ENCODE results near the gene CNOT11.
A peak's percentile ranks its signal among the peaks of the same experiment; 100 is the strongest.
"Not testable (repeated sequence)": the region's sequence is repeated elsewhere in the genome, so short reads cannot be mapped to it uniquely, and the experiment has no call there.

CNOT11 gene

DNA sequence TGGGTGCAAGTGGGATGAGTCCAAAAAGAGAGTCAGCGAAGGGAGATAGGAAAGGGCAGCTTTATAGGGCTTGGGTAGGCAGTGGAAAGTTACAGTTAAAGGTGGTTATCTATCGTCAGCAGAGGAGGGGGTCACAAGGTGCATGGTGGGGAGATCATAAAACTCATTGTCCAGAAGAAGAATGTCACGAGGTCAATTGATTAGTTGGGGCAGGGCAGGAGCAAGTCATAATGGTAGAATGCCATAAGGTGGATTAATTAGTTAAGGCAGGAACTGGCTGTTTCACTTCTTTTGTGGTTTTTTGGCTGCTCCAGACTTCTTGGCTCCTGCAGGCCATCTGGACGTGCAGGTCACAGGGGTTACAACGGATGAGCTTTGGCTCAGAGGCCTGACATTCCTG, 3.9 kb upstream of the CNOT11 start:
- DNase-seq = not testable (repeated sequence)

DNA sequence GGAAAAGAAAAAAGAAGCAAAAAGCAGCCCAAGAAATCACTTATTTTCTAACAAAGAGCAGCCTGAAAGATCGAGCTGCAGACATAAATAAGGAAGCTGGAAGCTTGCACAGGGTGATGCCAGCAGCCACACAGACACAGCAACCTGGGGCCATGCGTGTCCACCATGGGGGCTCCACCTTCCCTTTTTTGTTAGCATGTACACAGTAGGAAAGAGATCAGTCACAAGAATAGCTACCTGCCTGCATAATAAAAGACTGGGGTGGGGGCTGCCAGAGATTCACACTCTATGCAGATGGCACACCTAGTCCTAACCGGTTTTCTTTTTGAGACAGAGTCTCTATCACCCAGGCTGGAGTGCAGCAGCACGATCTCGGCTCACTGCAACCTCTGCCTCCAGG, 2.9 kb upstream of the CNOT11 start:
- DNase-seq = no peak

DNA sequence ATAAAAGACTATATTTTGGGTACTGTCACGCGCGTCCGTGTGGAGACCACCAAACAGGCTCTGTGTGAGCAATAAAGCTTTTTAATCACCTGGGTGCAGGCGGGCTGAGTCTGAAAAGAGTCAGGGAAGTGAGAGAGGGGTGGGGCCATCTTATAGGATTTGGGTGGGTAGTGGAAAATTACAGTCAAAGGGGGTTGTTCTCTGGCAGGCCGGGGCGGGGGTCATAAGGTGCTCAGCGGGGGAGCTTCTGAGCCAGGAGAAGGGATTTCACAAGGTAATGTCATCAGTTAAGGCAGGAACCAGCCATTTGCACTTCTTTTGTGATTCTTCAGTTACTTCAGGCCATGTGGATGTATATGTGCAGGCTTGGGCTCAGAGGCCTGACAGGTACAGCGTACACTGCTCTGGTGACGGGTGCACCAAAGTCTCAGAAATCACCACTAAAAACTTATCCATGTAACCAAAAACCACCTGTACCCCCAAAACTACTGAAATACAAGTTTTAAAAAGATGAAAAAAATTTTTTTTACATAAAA, 1.4 kb upstream of the CNOT11 start:
- DNase-seq = not testable (repeated sequence)

DNA sequence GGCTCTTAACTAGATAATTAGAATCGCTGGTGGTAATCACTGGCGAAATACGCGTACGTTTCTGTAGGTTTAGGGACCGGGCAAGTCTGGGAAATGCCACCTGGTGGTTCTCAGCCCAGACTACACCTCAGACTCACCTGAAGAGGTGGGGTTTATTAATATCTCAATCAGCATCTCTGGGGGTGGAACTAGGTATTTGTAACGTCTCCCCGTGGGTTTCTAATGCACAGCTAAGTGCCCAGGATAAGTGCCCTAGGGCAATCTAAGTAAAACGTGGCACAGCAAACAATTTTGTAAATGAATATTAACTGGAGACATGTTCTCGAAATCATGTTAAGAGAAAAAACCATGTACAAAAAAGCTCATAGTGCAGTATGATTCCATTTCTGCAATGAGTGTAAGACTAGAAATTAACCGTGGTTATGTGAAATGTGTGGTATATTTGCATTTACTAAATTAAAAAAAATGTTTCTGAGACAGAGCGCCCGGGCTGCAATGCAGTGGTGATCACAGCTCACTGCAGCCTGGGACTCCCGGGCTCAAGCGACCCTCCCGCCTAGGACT, 760 bp upstream of the CNOT11 start:
- DNase-seq = peak in 1 of 2 experiments; percentile 18

DNA sequence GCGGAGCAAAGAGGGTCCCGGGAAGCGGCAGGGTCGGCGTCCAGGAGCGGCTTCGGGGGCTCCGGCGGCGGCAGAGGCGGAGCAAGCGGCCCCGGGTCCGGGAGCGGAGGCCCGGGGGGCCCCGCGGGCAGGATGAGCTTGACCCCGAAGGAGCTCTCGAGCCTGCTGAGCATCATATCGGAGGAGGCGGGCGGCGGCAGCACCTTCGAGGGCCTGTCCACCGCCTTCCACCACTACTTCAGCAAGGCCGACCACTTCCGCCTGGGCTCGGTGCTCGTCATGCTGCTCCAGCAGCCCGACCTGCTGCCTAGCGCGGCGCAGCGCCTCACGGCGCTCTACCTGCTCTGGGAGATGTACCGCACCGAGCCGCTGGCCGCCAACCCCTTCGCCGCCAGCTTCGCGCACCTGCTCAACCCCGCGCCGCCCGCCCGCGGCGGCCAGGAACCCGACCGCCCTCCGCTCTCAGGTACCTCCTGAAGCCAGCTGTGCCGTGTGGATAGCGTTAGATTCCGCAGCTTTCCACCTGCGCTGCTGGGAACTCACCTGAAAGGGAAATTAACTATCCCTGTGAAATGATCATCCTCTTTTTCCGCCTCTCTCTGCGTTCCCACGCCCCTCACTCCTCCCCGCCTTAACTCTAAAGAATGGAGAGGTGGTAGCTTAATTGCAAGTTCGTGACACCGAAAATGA, 472 bp downstream of the CNOT11 start:
- peak; percentile 2 to 7 for DNase-seq

DNA sequence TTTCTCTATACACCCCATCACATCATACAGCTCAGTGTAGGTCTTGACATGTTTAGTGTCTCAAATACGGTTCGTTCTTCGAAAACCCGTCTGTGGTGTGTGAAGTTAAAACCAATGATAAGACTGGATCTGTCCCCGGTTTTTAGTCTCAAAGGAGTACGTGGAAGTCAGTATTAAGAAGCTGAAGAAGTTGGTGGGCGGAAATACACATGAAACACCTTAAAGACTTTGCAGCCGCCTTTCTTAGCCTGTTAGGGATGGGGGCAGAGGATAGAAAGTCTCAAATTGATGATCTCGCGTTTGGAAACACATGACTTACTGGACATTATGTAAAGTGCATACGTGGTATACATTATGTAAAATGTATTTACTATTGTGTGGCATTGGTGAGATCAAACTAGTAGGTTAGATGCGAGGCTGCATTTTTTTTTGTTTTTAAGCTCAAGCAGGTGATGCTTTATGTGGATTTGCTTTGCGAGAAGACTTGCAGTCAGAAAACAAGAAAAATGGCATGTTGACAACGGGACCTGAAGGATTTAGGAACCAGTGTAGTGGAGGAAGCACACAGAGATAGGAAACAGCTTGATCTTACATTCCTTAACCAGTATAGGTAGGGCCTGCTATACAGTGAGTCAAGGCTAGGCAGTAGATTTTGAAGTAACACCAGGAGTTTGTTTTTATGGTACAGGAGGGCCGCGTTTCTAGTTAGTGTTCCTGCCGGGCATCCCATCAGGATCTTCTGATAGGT, 1.2 kb downstream of the CNOT11 start:
- no peak for DNase-seq

DNA sequence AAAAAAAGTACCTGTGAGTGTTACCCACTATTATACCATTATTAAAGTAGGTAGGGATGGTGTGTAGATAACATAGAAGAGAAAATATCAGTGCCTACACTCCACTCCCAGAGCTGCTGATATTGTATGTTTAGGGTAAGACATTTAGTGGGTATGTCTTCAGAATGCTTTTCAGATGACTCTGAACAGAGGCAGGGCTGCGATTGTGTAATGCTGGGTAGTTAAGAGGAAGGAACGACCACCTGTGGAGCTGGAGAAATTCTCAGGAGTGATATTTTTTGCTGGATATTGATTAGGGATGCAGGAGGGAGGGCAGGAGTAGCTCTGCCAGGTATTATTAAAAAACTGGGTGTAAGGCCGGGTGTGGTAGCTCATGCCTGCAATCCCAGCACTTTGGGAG, 2.8 kb downstream of the CNOT11 start:
- no peak for DNase-seq

DNA sequence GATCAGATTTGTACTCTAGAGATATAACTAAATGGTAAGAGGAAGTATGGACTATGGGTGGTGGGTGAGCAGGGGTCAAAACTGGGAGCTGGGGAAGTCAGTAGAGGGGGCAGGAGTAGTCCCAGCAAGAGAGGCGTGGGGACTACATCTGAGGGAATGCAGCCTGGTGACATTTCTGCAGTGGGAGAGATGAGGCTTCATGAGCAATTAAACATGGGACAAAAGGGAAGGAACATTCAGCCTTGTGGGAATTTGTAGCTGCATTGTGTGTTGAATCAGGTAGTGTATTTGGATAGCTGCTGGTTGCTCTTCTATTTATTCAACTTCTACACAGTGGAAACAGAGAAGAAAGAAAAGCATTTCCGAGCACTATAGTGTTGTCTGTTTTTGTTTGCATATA, 3.6 kb downstream of the CNOT11 start:
- DNase-seq = no peak

DNA sequence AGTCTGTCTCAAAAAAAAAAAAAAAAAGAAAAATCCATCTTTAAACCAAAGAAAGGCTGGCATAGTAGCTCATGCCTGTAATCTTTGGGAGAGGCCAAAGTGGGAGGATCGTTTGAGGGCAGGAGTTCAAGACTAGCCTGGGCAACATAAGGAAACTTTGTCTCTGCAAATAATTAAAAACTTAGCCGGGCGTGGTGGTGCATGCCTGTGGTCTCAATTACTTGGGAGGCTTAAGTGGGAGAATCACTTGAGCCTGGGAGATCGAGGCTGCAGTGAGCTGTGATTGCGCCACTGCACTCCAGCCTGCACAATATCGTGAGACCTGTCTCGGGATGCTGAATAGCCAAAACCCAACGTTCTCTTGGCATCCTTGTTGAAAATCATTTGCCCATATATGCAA, 6.1 kb downstream of the CNOT11 start:
- DNase-seq = no peak

DNA sequence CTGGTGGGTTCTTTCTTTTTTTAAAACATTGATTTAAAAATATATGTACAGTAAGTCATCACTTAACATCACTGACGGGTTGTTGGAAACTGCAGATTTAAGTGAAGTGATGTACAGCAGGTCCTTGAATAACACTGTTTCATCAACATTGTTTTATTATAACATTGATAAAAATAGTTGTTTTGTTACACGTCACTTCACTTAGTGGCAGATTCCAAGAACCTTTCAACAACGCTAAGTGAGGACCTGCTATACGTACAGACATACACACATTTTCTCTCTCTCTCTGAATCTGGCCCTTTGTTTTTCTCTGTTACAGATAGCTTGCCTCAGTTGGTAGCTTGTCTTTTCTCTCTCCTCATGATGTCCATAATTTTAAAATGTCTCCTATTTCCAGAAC, 9.5 kb downstream of the CNOT11 start:
- DNase-seq = no peak

DNA sequence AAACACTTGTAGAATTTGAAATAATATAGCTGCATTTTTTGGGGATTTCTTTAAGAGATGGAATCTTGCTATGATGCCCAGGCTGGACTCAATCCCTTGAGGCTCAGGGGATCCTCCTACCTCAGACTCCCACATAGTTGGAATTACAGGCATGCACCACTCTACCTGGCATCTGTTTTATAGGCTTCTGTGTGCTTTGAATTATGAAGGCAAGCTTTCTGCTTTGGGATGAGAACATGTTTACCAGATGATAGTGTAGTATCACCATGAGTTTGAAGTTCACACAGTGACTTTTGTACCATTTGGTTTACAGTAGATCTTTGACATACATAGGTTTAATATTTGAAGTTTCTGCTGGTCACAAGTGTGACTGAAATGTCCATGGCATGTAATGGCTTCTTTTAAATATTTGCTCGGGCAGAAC, 10.7 kb downstream of the CNOT11 start:
- DNase-seq = no peak

DNA sequence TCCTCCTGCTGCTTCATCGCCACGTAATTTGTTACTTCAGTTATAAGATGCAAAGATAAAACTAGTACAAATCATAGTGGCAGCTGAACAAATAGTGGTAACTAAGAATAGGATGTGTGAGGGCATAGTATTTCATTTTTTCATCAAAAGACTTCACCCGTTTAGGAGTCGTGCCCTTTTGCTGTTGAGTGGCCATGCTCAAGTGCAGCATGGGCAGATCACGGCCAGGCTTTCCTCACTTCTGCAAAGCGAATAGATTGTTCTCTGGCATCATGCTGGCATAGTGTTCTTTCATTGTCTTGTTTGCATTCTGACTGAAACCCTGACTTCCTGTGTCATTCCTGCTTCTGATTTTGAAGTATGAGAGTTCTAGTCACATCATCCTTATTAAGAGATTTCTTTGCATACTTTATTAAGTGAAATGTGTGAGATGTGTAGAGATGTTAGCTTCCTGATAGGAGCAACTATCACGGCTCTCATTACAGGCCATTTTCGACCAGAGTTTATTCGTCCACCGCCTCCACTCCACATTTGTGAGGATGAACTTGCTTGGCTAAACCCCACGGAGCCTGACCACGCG, 11.8 kb downstream of the CNOT11 start:
- DNase-seq = no peak

DNA sequence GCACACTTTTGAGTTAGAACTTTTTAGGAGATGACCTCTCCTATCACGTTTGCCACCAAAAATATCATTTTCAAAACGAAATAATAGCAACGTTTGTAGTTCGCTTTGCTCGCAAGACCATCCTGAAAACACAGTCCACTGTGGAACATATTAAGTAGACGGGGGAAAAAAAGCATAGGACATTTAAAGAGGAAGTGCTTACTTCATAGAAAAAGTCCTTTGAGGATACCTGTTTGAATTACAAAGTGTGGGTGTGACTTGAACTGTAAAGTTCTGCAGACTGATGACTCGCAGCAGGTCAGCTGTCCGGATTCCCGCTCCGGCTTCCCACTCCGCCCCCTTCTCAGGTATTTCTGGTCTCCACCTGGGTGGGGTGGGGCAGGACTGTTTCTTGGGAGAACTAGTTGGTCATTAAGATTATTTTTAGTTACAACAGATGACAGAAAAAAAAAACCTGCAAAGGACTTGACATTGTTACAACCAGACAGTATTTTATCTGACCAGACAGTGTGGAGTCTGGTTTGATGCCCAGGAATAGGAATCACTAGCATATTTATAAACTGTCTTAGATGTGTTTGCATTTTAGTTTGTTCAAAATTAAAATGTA, 13.3 kb downstream of the CNOT11 start:
- DNase-seq = no peak

DNA sequence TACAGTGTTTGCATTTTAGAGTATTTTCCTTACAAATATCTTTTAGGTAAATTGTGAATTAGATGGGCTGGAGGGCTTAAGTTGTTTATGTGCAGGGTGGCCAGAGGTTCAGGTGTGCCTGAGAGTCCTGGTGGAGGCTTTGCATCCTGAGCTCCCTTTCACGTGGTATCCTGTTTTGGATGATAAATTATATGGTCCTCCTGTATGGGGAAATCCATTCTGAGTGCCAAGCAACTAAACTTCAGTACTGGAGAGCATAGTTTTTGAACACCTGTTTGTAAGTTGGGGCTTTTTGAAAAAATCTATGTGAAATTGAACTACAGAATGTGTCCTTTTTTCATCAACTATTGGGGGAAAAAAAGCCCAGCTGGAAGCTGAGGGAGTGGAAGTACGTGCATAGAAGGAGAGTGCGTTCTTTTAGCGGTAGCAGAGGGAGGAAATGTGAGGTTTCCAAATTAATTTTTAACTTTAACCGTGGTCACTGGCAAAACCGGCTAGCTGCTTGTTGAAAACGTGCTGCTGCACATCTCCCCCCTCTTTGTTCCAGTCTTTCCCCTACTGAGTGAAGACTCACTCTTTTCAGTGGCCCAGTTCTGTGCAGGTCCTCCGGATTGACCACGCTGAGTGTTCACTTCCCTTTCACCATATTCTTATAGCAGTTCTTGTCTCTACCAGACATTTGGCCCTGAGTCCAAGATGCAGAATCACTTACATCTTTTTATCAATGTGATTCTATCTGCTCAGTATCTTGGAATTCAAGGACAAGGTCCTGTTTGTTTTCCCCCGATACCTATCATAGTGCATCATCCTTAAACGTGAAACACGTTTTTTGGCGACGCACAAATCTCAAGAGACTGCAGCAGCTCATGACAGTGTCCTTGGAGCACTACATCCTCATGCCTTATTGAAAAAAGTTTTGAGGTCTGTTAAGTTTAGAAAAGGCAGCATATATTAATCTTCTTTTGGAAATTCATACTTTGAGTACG, 15.3 kb downstream of the CNOT11 start:
- no peak for DNase-seq

DNA sequence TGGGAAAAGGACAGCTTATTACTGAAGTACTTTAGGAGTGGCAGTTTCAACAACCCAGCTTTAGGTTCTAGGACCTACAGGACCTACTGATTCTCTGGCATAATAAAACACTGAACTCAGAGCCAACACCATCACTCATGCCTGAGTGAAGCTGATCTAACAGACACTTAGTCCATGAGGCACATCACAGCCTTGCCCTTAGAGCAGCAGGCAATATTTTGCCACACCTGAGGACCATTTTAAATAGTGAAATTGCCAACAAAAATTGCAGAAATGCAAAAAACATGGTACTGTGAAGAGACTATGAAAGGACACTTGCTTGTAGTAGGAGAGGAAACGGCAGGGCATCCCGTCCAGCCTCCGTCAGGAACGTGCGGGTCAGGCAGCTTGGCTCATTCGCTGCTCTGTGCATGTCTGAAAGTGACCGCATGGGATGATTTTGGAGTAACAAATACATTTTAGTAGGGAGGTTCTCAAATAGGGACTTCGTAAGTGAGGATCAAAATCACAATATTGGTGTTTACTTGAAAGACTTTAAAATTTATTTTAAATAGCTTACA, 18.1 kb downstream of the CNOT11 start:
- DNase-seq = no peak

DNA sequence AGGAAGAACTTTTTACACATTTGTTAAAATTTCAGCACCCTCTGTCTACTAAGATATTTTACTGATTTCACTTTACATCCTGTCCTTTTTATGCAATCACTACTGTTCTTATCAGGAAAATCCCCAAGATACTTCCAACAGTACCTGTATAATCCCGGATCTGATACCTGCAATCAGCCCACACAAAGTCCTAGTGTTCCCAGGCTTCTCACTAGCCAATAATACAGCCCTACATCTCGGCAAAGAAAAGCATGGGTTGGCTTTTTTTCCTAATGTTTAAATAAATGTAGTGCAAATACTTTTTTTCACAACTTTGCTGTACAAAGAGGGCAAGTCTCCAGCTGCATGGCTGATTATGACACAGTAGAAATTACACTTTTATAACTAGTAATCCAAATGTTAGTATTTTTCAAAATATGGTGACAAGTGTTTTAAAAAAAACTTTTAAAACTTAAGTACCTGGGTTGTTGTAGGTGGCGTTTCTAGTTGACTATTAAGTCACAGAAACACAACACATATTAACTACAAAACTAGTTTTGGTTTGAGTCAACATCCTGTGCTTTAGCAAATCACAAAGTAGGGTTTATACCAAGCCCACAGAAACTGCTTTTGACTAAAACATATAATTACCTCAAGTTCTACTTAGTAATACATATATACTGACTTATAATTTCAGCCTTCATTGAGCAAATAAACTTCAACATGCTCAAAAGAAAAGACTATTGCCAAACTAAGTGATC, 19.5 kb downstream of the CNOT11 start:
- DNase-seq = no peak

DNA sequence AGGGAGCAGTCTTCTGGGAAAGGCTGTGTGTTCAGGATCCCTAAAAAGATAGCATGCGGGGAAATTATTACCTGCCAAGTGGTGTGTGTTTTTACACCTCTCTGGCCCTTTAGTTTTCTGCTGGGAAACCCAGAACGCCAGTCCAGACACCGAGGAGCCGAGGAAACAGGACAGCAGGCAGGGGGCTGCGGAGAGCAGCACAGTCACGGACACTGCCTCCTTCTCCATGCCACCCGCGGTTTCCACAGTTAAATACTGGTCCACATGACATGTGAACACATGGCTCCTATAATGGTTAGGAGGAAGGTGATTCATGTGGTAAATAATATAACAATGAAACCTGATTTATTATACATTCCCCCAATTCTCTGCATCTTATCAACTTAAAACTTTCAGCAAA, 20.4 kb downstream of the CNOT11 start:
- DNase-seq = no peak

DNA sequence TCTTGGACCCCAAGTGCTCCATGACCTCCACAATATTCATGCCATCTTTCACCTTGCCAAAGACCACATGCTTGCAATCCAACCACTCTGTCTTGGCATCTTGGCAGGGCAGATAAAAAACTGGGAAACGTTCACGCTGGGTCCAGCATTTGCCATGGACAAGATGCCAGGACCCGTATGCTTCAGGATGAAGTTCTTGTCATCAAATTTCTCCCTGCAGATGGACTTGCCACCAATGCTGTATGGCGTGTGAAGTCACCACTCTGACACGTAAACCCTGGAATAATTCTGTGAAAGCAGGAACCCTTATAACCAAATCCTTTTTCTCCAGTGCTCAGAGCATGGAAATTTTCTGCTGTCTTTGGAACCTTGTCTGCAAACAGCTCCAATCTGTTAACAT, 21.5 kb downstream of the CNOT11 start:
- DNase-seq = no peak

DNA sequence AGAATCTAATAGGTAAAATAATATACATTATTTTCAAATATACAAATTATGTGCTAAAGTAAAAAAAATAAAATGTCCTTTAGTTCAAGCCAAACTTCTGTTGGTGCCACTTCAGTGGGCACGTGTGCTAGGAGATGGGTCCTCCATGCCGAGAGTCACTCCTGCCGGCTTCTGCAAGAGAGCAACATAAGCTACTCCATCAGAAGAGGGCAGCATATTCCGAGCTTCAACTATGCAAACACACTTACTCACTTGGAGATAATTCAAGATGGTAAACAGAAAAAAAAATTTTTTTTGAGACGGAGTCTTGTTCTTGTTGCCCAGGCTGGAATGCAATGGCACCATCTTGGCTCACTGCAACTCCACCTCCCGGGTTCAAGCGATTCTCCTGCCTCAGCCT, 24.4 kb downstream of the CNOT11 start:
- no peak for DNase-seq

DNA sequence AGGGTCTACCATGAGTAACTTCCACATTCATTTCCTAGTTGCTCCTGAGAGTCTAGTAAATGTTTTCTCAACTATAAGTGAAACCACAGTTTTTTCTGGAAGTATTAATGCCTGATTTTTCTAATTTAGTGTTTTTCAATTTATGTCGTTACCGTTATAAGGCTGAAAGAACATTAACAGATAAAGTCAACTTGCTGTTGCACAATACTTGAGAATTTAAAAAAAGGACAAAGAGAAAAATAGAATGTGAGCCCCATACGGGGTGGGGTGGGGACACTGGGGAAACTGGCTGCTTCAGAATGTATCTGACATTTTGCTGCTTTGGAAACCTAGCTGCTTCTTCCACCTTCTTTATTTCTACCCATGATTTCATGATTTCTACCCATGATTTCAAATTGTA, 26.2 kb downstream of the CNOT11 start:
- DNase-seq = no peak

DNA sequence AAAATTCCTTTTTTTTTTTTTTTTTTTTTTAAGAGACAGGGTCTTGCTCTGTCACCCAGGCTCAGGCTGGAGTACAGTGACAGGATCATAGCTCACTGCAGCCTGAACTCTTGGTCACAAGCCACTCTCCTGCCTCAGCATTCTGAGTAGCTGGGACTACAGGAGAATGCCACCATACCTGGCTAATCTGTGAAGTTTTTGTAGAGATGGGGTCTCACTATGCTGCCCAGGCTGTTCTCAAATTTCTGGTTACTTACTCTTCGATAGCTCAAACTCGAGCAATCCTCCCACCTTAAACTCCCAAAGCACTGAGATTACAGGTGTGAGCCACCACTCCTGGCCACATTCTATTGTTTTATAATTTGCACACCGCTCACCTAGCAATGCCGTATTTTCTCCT, 28.8 kb downstream of the CNOT11 start:
- no peak for DNase-seq

All from NCI-H187 (cell line).